GM12801 (cell line): ENCODE data around the gene PDE9A.

Experiments used
- CTCF ChIP-seq: IDR thresholded peaks from one replicate; pipeline ENCODE4 v1.5.1; 2011; ENCODE audit warnings: control low read depth; ENCODE audit not compliant: insufficient read length; ENCODE audit errors: extremely low read depth

The PDE9A gene

GRCh38 chr21:42748620-42749176 is 95.3 kb downstream of the PDE9A start:
- no peak for TF ChIP-seq CTCF

- no peak for TF ChIP-seq CTCF
Measured at GRCh38 chr21:42750737-42751530, 97.5 kb downstream of the PDE9A start.

- TF ChIP-seq CTCF = no peak
Measured at GRCh38 chr21:42751866-42752265, 98.4 kb downstream of the PDE9A start.

- TF ChIP-seq CTCF = no peak
Measured at GRCh38 chr21:42753804-42754203, 100.4 kb downstream of the PDE9A start.

GRCh38 chr21:42754270-42754933 is 101.0 kb downstream of the PDE9A start:
- no peak for TF ChIP-seq CTCF

GRCh38 chr21:42755031-42755665 is 101.7 kb downstream of the PDE9A start:
- no peak for TF ChIP-seq CTCF
